ACC112 (cell line): Measurements from ENCODE around the gene PAFAH1B1.
A peak's percentile ranks its signal among the peaks of the same experiment; 100 is the strongest.
"Not testable (repeated sequence)": the region's sequence is repeated elsewhere in the genome, so short reads cannot be mapped to it uniquely, and the experiment has no call there.

Experiments used
- H2AFZ ChIP-seq: fragments of 200-600 bp; sonication (generic); one replicate; pipeline ENCODE4 v1.6.0; 2017; ENCODE audit warnings: antibody characterized with exemption, low read length; ENCODE audit not compliant: unreplicated experiment
- H3K27ac ChIP-seq: fragments of 200-600 bp; sonication (generic); 2 replicates; pipeline ENCODE4 v1.5.1; 2014; ENCODE audit warnings: low read depth, mild to moderate bottlenecking, antibody characterized with exemption, low read length, moderate library complexity
- H3K27me3 ChIP-seq: fragments of 200-600 bp; sonication (generic); 2 replicates; pipeline ENCODE4 v1.6.1; 2014; ENCODE audit warnings: mild to moderate bottlenecking, antibody characterized with exemption, low read length, moderate library complexity, mixed read lengths; ENCODE audit not compliant: insufficient read depth
- H3K36me3 ChIP-seq: fragments of 200-600 bp; sonication (generic); 2 replicates; pipeline ENCODE4 v1.6.1; 2016; ENCODE audit warnings: mild to moderate bottlenecking, antibody characterized with exemption, low read length, moderate library complexity, mixed read lengths; ENCODE audit not compliant: insufficient read depth
- H3K4me1 ChIP-seq: fragments of 200-600 bp; sonication (generic); one replicate; pipeline ENCODE4 v1.6.1; 2016; ENCODE audit warnings: low read length, mixed read lengths; ENCODE audit not compliant: insufficient read depth, unreplicated experiment, control insufficient read depth
- H3K4me3 ChIP-seq: fragments of 200-600 bp; sonication (generic); 2 replicates; pipeline ENCODE4 v1.5.1; 2014; ENCODE audit warnings: mild to moderate bottlenecking, low read depth, low read length
- H3K79me2 ChIP-seq: fragments of 200-600 bp; sonication (generic); one replicate; pipeline ENCODE4 v1.6.0; 2016; ENCODE audit warnings: low read length; ENCODE audit not compliant: control insufficient read depth, unreplicated experiment, insufficient read depth

Gene PAFAH1B1

GRCh38 chr17:2563543-2563942 is 29.9 kb upstream of the PAFAH1B1 start:
- Histone ChIP-seq H3K36me3 (no peaks in the 10 kb centered on the region), H3K79me2 (no peaks in the 10 kb centered on the region), H3K27me3 (no peaks in the 10 kb centered on the region), H3K4me1 (peaks cover 9% of the 10 kb centered on the region), H2AFZ (no peak overlapping the region), H3K4me3 (no peak overlapping the region), H3K27ac (no peak overlapping the region)

DNA sequence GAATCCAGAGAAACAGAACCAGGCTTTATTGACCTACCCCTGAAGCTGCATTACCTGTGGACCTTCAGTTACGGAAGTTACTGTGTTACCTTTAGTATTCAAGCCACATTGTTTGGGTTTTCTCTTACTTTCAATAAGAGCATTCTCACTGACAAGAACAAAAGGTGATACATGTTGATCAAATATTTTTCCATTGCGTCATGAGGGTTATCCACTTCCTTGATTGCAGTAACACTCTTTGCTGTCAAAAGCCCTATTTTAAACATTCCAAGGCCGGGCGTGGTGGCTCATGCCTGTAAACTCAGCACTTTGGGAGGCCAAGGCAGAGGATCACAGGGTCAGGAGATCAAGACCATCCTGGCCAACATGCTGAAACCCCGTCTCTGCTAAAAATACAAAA is 28.6 kb upstream of the PAFAH1B1 start:
- Histone ChIP-seq H3K4me1 (peaks cover 9% of the 10 kb centered on the region), H3K27me3 (no peaks in the 10 kb centered on the region), H3K27ac (no peak overlapping the region), H3K36me3 (no peaks in the 10 kb centered on the region), H2AFZ (no peak overlapping the region), H3K4me3 (no peak overlapping the region), H3K79me2 (no peaks in the 10 kb centered on the region)

DNA sequence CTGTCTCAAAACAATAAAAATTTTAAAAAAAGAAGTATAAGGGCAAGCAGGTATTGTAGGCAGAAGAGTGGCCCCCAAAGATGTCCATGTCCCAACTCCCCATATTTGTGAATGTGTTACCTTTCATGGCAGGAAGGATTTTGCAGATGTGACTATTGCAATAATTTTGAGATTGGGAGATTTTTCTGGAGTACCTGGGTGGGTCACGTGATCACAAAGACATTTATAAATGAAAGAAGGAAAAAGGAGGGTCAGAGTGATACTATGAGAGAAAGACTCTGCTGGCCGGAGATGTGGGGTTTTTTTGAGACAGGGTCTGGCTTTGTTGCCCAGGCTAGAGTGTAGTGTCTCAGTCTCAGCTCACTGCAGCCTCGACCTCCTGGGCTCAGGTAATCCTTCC is 27.4 kb upstream of the PAFAH1B1 start:
- Histone ChIP-seq H3K4me1 (peaks cover 9% of the 10 kb centered on the region), H2AFZ (no peak overlapping the region), H3K27ac (no peak overlapping the region), H3K79me2 (no peaks in the 10 kb centered on the region), H3K27me3 (no peaks in the 10 kb centered on the region), H3K36me3 (no peaks in the 10 kb centered on the region), H3K4me3 (no peak overlapping the region)

- H3K79me2 ChIP-seq = no peaks in the 10 kb centered on the region
- no peak overlapping the region for H3K27ac ChIP-seq
- H2AFZ ChIP-seq = peak overlapping the region; percentile 50
These were observed 21.7 kb upstream of the PAFAH1B1 start for GRCh38 chr17:2571523-2572303.

DNA sequence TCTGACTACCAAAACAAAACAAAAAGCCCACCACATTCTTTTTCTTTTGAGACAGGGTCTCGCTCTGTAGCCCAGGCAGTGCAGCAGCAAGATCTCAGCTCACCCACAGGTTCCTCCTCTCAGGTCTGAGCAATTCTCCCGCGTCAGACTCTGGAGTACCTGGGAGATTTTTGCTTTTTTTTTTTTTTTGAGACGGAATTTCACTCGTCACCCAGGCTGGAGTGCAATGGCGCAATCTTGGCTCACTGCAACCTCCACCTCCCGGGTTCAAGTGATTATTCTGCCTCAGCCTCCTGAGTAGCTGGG is 21.2 kb upstream of the PAFAH1B1 start:
- not testable (repeated sequence) for H3K27me3 ChIP-seq, H3K27ac ChIP-seq, H3K36me3 ChIP-seq, H3K4me3 ChIP-seq, H3K79me2 ChIP-seq, H3K4me1 ChIP-seq
- H2AFZ ChIP-seq = peak overlapping the region; percentile 50

More at GRCh38 chr17:2571523-2572303, 21.7 kb upstream of the PAFAH1B1 start:
- no peaks in the 10 kb centered on the region for H3K4me1 ChIP-seq
- H3K36me3 ChIP-seq = no peaks in the 10 kb centered on the region
- H3K4me3 ChIP-seq = no peak overlapping the region
- H3K27me3 ChIP-seq = no peaks in the 10 kb centered on the region

DNA sequence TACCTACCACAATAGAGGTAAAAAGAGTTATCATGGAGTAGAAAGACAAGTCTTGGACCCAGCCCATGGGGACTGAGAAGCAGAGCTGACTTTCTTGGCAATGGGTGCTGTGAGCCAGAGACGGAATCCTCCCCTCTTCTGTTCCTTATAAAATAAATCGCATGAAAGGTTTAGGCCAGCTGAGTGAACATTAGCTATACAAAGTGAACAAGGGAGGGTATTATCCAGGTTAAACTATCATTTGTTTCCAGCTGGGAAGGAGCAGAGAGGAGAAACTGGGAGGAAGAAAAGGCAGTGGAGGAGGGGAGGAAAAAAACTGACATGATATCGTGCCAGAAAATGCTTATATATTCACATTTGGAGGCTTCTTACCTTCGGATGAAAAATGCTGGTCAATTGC is 13.3 kb upstream of the PAFAH1B1 start:
- H3K36me3 ChIP-seq = no peaks in the 10 kb centered on the region
- no peaks in the 10 kb centered on the region for H3K4me1 ChIP-seq
- H3K27ac ChIP-seq = no peak overlapping the region
- H2AFZ ChIP-seq = no peak overlapping the region
- H3K4me3 ChIP-seq = no peak overlapping the region
- no peaks in the 10 kb centered on the region for H3K27me3 ChIP-seq
- no peaks in the 10 kb centered on the region for H3K79me2 ChIP-seq

DNA sequence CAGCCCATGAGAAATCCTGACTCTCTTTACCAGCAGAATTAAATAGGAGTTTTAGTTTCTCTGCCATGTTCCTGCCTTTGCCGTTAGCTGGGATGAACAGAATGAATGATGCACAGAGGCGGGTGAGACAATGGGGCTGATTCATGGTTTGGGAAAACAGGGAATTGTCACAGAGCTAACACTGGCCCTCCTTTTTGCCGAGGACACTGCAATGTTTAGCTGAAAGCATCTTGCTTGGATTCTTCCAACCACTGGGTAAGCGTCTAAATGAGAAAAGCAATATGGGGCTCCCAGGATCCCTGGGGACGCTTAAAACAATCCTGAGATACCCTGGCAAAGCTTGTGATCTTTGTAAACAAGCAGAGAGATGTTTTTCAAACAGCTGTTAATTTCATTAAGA is 12.8 kb upstream of the PAFAH1B1 start:
- Histone ChIP-seq H3K79me2 (no peaks in the 10 kb centered on the region), H3K4me1 (no peaks in the 10 kb centered on the region), H3K27ac (no peak overlapping the region), H2AFZ (no peak overlapping the region), H3K27me3 (no peaks in the 10 kb centered on the region), H3K4me3 (no peak overlapping the region), H3K36me3 (no peaks in the 10 kb centered on the region)

GRCh38 chr17:2582493-2582892 is 11.0 kb upstream of the PAFAH1B1 start:
- H3K4me3 ChIP-seq = no peak overlapping the region
- H3K36me3 ChIP-seq = no peaks in the 10 kb centered on the region
- no peaks in the 10 kb centered on the region for H3K4me1 ChIP-seq
- no peak overlapping the region for H3K27ac ChIP-seq
- no peaks in the 10 kb centered on the region for H3K79me2 ChIP-seq
- H3K27me3 ChIP-seq = no peaks in the 10 kb centered on the region
- no peak overlapping the region for H2AFZ ChIP-seq

DNA sequence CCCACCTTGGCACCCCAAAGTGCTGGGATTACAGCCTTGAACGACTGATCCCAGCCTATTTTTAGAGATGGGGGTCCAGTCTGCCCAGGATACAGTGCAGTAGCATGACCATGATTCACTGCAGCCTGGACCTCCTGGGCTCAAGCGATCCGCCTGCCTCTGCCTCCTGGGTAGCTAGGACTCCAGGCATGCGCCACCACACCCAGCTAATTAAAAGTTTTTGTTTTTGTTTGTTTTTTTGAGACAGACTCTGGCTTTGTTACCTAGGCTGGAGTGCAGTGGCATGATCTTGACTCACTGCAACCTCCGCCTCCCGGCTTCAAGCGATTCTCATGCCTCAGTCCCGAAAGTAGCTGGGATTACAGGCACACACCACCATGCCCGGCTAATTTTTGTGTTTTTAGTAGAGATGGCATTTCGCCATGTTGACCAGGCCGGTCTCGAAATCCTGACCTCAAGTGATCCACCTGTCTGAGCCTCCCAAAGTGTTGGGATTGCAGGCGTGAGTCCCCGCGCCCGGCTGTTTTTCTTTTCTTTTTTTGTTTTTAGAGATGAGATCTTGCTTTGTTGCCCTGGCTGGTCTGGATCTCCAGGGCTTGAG is 2.3 kb upstream of the PAFAH1B1 start:
- Histone ChIP-seq H3K79me2 (peaks cover 24% of the 10 kb centered on the region), H3K27ac (no peak overlapping the region), H3K36me3 (no peaks in the 10 kb centered on the region), H2AFZ (no peak overlapping the region), H3K4me1 (peaks cover 6% of the 10 kb centered on the region), H3K27me3 (no peaks in the 10 kb centered on the region), H3K4me3 (no peak overlapping the region)

DNA sequence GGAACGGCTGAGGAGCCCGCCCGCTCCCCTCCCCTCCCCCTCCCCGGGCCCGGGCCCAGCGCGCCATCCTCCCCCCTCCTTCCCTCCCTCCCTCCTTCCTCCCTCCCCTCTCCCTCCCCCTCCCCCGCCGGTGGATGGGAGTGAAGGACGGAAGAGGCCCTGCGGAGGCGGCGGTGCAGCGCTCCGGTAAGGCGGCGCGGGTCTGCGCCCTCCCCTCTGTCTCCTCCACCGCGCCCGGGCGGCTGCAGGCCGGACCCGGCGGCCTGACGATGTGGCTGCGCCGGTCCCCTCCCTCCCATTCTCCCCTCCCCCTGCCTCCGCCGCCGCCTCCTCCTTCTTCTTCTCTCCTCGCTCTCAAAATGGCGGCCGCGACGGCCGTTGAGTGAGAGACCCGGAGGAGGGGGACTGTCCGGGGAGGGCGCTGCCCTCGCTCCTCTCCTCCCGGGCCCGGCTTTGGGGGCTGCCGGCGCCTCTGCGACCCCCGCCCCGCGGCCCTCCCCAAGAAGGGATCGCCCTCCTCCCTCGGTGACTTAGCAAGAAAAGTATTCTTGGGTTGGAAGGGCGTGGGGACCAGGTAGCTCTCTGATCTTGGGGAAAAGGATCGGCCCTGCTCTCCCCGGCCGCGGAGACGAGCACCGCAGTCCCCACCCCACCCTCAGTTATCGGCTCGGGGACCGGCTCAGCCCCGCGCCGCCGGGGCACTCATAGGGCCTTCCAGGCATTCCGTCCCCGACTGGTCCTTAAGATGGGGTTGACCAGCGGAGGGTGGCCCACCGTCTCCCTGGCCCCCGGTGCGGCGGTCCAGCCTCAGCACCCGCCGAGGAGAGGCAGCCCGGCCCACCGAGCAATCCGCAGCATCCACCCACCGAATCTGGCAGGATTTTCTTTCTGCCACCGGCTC is 617 bp downstream of the PAFAH1B1 start:
- H3K27me3 ChIP-seq = no peaks in the 10 kb centered on the region
- H3K27ac ChIP-seq = peak overlapping the region; percentile 93
- no peaks in the 10 kb centered on the region for H3K36me3 ChIP-seq
- H3K79me2 ChIP-seq = peaks cover 52% of the 10 kb centered on the region
- H2AFZ ChIP-seq = peak overlapping the region; percentile 19
- H3K4me1 ChIP-seq = peaks cover 29% of the 10 kb centered on the region
- H3K4me3 ChIP-seq = peak overlapping the region; percentile 91
